ENCODE data around the gene ZMIZ1. TPM values are rescaled to one million over a fixed set of nuclear protein-coding genes. Genes with fewer than 3 reads are reported as not detected.

ZMIZ1 gene
- total RNA-seq, 6 experiments from 2014 or later, result 38.6 to 60.3 (median 51.2) TPM

DNA sequence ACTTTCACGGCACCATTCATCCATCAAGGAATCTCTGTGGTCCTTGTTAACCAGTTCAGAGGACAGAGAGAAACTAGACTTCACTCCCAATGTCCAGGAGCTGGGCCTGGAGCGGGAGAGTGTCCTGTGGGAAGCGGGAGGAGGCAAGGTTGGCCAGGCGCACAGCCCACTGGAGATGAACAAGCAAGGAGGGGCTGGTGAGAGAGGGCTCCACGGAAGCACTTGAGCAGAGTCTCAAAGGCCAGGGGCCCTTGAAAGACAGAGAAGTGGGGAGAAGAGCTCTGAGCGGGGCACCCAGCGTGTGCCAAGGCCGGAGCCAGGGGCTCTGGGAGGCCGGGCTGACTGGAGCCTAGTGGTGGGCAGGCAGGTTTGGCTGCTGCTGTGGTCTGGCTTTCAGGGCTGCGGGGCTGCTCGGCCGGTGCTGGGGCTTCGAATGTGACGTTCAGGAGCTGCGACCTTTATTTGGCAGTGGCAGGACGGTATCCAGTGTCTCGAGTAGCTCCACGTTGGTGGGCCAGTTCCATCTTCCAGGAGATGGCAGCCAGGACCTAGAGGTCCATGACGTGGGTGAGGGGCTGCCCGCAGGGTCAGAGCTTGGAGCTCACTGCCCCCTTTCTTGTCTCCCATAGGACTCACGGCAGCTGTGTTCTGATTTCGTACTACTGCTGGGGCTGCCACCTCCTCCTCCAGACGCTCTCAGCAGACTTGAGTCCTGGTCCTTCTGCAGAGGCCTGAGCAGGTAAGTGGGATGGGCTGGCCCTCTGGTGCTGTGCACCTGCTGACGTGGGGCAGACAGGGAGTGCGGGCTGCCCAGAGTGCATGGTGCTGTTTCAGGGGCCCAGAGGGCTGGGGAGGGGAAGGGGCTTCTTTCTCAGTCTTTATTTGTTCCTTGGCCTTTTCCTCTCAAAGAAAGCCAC, 49.8 kb downstream of the ZMIZ1 start:
- Mint-ChIP-seq H3K27ac (peak overlapping the region; percentile 42; the same call in 1 of the 2 replicates), H3K4me3 (no peak overlapping the region), H3K4me1 (ENCODE audit: low read depth) (peaks cover 40% of the 10 kb centered on the region), H3K9me3 (peaks cover 4% of the 10 kb centered on the region; the same call in 1 of the 2 replicates), H3K36me3 (ENCODE audit: low read depth) (peaks cover 15% of the 10 kb centered on the region; the same call in 1 of the 2 replicates), H3K27me3 (ENCODE audit: insufficient read depth) (peaks cover 9% of the 10 kb centered on the region)
- TF ChIP-seq, protein P1, sequence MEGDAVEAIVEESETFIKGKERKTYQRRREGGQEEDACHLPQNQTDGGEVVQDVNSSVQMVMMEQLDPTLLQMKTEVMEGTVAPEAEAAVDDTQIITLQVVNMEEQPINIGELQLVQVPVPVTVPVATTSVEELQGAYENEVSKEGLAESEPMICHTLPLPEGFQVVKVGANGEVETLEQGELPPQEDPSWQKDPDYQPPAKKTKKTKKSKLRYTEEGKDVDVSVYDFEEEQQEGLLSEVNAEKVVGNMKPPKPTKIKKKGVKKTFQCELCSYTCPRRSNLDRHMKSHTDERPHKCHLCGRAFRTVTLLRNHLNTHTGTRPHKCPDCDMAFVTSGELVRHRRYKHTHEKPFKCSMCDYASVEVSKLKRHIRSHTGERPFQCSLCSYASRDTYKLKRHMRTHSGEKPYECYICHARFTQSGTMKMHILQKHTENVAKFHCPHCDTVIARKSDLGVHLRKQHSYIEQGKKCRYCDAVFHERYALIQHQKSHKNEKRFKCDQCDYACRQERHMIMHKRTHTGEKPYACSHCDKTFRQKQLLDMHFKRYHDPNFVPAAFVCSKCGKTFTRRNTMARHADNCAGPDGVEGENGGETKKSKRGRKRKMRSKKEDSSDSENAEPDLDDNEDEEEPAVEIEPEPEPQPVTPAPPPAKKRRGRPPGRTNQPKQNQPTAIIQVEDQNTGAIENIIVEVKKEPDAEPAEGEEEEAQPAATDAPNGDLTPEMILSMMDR (IDR thresholded peaks at IDR 0.05), result no peak
- no peak for DNase-seq

DNA sequence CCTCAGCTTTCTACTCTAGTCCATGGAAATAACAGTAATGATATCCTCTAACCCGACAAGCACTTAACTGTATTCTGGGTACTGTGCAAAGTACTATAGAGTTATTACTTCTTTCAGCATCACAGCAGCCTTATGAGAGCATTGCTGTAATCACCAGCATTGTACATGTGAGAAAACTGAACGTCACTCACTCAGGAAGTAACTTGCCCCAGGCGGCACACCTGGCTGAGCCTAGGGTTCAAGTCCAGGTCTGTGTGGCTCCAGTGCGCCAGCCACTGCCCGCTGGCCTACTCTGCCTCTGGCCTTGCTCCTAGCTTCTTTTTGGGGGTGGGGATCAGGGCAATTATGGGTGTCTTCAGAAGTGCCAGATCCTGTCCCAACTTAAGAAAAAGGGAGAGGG, 50.5 kb downstream of the ZMIZ1 start:
- Mint-ChIP-seq H3K4me1 (ENCODE audit: low read depth) (peaks cover 33% of the 10 kb centered on the region), H3K36me3 (ENCODE audit: low read depth) (peaks cover 17% of the 10 kb centered on the region), H3K27me3 (ENCODE audit: insufficient read depth) (peaks cover 3% of the 10 kb centered on the region), H3K9me3 (peaks cover 1% of the 10 kb centered on the region; the same call in 1 of the 2 replicates), H3K27ac (no peak overlapping the region), H3K4me3 (no peak overlapping the region)
- DNase-seq, result no peak
- TF ChIP-seq, protein P1 (IDR thresholded peaks at IDR 0.05), result no peak

DNA sequence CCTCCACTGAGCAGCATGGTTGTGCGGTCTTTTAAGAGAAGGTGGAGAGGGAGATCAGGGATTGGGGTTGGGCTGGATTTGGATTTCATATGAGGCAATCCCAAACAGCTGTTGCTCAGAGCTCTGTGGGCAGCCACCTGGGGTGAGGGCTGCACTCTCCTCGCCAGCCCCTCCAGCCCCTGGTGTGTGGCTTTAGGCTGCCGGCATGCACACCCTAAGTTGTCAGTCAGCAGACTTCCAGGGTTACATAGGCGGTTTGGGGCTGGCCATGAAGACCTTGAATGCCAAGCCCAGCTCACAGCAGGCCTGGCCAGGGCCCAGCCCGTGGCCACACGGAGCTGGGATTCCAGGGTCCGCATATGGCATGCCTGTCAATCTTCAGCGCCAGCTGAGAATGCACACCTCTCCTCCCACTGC, 54.8 kb downstream of the ZMIZ1 start:
- no peaks in the 10 kb centered on the region; the same call in 1 of the 2 replicates for H3K27me3 Mint-ChIP-seq (ENCODE audit: insufficient read depth)
- H3K4me3 Mint-ChIP-seq, result no peak overlapping the region
- no peak overlapping the region for H3K27ac Mint-ChIP-seq
- peaks cover 26% of the 10 kb centered on the region for H3K4me1 Mint-ChIP-seq (ENCODE audit: low read depth)
- H3K9me3 Mint-ChIP-seq, result no peaks in the 10 kb centered on the region
- H3K36me3 Mint-ChIP-seq (ENCODE audit: low read depth), result peaks cover 19% of the 10 kb centered on the region
- TF ChIP-seq, protein P1 (IDR thresholded peaks at IDR 0.05), result no peak
- DNase-seq, result no peak

DNA sequence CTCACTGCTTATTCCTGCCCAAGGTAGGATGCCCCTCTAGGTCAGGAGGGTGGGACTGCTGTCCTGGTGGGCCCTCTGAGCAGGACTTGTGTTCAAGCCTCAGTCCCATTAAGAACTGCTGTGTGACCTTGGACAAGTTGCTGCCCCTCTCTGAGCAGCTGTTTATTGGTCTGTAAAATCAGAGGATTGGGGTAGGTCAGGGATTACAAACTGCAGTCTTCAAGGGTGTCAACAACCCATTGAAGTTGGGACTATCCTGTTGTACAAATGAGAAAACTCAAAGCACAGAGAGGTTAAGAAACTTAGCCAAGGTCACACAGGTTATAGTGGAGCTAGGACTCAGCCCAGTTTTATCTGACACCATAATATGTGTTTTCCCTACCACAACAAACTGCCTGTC, 55.3 kb downstream of the ZMIZ1 start:
- no peak for DNase-seq
- no peaks in the 10 kb centered on the region for H3K9me3 Mint-ChIP-seq
- H3K27me3 Mint-ChIP-seq (ENCODE audit: insufficient read depth), result no peaks in the 10 kb centered on the region; the same call in 1 of the 2 replicates
- no peak overlapping the region for H3K27ac Mint-ChIP-seq
- H3K36me3 Mint-ChIP-seq (ENCODE audit: low read depth), result peaks cover 22% of the 10 kb centered on the region
- H3K4me3 Mint-ChIP-seq, result no peak overlapping the region
- peaks cover 31% of the 10 kb centered on the region for H3K4me1 Mint-ChIP-seq (ENCODE audit: low read depth)
- TF ChIP-seq, protein P1 (IDR thresholded peaks at IDR 0.05), result no peak

DNA sequence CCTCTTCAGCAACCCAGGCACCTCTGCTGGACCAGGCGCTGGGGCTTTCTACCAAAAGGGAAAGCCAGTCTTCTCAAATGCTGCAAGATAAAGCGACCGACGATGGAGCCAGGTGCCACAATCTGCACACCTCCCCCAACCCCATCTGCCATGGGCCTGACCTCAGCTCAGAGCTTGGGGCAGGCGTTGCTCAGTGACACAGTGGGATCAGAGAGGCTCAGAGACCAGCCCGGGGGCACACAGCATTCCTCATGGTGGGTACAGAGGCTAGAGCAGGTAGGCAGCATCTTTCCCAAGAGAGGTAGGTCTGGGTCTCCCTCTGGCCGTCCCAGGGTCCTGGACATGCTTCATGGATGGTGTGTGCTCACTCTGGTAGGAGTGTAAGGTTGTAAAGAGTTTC, 56.3 kb downstream of the ZMIZ1 start:
- peaks cover 42% of the 10 kb centered on the region for H3K4me1 Mint-ChIP-seq (ENCODE audit: low read depth)
- TF ChIP-seq, protein P1 (IDR thresholded peaks at IDR 0.05), result no peak
- H3K9me3 Mint-ChIP-seq, result no peaks in the 10 kb centered on the region
- no peaks in the 10 kb centered on the region; the same call in 1 of the 2 replicates for H3K27me3 Mint-ChIP-seq (ENCODE audit: insufficient read depth)
- H3K36me3 Mint-ChIP-seq (ENCODE audit: low read depth), result peaks cover 19% of the 10 kb centered on the region
- DNase-seq, result no peak
- 0 out of 2 replicates have a peak overlapping the region, but pooled peaks have one; percentile 9 for H3K27ac Mint-ChIP-seq
- no peak overlapping the region for H3K4me3 Mint-ChIP-seq

Data from HFFc6 (cell line).